Neural crest cell (in vitro differentiated cells): Measurements from ENCODE around the gene OSBPL3. TPM values are rescaled to one million over a fixed set of nuclear protein-coding genes. Genes with fewer than 3 reads are reported as not detected.
"Not testable (repeated sequence)": the region's sequence is repeated elsewhere in the genome, so short reads cannot be mapped to it uniquely, and the experiment has no call there.

Experiments
- DNase-seq: peaks from one replicate; pipeline ENCODE4 v3.0.0; 2021; ENCODE audit warnings: low read depth, mixed read lengths, low spot score
- H3K27ac Mint-ChIP-seq: one replicate; pipeline ENCODE4 v1.8.0; 2021; ENCODE audit warnings: mild to moderate bottlenecking, mixed read lengths; ENCODE audit not compliant: unreplicated experiment
- H3K27me3 Mint-ChIP-seq: 2 replicates; pipeline ENCODE4 v1.8.0; 2021; ENCODE audit warnings: low read depth, mild to moderate bottlenecking, mixed read lengths
- H3K36me3 Mint-ChIP-seq: 2 replicates; pipeline ENCODE4 v1.8.0; 2021; ENCODE audit warnings: low read depth, mild to moderate bottlenecking, mixed read lengths
- H3K4me1 Mint-ChIP-seq: 2 replicates; pipeline ENCODE4 v1.8.0; 2021; ENCODE audit warnings: mixed read lengths
- H3K4me3 Mint-ChIP-seq: one replicate; pipeline ENCODE4 v1.8.0; 2021; ENCODE audit warnings: mild to moderate bottlenecking, mixed read lengths
- H3K9me3 Mint-ChIP-seq: 2 replicates; pipeline ENCODE4 v1.8.0; 2021; ENCODE audit warnings: mixed read lengths
- total RNA-seq: library from RNA; stranded (reverse); gene quantifications from 2 replicates; pipeline ENCODE4 v1.2.1, GENCODE V29; 2021
- TF ChIP-seq, protein P1 (sequence below): fragments of 200-600 bp; sonication (generic); conservative IDR thresholded peaks from 2 replicates; pipeline ENCODE4 v1.5.0; 2021; ENCODE audit warnings: antibody characterized with exemption, mild to moderate bottlenecking

Gene OSBPL3
- total RNA-seq, 1 donor from 2014 or later = 11.8 TPM

DNA sequence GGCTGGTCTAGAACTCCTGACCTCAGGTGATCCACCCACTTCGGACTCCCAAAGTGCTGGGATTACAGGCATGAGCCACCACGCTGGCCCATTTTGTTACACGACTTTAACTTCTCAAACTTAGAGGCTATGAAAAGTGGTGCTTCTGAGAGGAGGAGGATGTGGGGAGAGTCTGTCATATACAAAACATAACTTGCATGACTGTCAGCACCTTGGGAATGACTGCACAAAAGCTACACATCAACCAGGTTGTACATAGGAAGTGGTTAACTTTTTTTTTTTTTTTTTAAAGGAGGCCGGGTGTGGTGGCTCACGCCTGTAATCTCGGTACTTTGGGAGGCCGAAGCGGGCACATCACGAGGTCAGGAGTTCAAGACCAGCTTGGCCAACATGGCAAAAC lies 179.3 kb downstream of the OSBPL3 start:
- H3K4me1 Mint-ChIP-seq = peaks cover 8% of the 10 kb centered on the region
- TF ChIP-seq, protein P1, sequence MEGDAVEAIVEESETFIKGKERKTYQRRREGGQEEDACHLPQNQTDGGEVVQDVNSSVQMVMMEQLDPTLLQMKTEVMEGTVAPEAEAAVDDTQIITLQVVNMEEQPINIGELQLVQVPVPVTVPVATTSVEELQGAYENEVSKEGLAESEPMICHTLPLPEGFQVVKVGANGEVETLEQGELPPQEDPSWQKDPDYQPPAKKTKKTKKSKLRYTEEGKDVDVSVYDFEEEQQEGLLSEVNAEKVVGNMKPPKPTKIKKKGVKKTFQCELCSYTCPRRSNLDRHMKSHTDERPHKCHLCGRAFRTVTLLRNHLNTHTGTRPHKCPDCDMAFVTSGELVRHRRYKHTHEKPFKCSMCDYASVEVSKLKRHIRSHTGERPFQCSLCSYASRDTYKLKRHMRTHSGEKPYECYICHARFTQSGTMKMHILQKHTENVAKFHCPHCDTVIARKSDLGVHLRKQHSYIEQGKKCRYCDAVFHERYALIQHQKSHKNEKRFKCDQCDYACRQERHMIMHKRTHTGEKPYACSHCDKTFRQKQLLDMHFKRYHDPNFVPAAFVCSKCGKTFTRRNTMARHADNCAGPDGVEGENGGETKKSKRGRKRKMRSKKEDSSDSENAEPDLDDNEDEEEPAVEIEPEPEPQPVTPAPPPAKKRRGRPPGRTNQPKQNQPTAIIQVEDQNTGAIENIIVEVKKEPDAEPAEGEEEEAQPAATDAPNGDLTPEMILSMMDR = no peak
- peaks cover 11% of the 10 kb centered on the region for H3K36me3 Mint-ChIP-seq
- no peaks in the 10 kb centered on the region for H3K9me3 Mint-ChIP-seq
- H3K4me3 Mint-ChIP-seq = no peak overlapping the region
- DNase-seq = no peak
- H3K27me3 Mint-ChIP-seq = no peaks in the 10 kb centered on the region
- no peak overlapping the region for H3K27ac Mint-ChIP-seq

DNA sequence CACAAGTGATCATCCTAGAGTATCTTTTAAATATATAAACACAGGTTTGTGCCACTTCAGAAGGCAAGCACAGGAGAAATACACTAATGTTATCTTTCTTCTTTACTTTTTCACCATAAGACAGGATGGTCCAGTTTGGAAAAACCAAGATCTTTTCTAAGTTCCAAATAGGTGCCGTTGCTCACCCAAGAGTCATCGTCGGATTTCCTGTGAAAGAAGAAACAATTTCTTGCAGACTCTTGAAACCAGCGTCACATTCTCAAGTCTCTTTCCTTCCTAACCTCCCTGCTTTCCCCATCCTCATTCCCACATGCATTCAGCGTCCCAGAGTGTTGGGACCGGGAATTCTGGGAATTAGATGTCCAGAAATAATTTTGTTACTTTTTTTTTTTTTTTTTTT lies 179.9 kb downstream of the OSBPL3 start:
- TF ChIP-seq, protein P1 = no peak
- Mint-ChIP-seq H3K27ac (no peak overlapping the region), H3K9me3 (no peaks in the 10 kb centered on the region), H3K4me3 (no peak overlapping the region), H3K27me3 (no peaks in the 10 kb centered on the region), H3K4me1 (peaks cover 11% of the 10 kb centered on the region), H3K36me3 (peaks cover 11% of the 10 kb centered on the region)
- DNase-seq = no peak

DNA sequence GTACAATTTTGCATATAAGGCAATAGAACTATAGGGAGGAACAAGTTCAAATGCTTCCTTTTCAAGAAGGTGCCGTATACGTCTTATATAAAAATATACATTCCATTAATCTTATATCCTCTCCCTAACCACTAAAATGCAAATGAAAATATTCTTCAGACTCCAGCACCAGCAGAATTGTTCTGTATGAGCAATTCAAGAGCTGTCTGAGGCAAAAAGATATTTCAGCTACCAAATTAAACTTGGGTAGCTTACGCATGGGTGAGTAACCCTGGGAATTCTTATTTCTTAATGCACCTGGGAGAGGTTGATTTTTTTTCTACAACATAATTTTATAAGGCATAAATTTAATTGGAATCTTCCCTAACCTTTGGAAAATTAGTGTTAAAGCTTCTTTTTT lies 180.5 kb downstream of the OSBPL3 start:
- Mint-ChIP-seq H3K36me3 (peaks cover 11% of the 10 kb centered on the region), H3K9me3 (no peaks in the 10 kb centered on the region), H3K4me3 (no peak overlapping the region), H3K27ac (no peak overlapping the region), H3K4me1 (peaks cover 14% of the 10 kb centered on the region), H3K27me3 (no peaks in the 10 kb centered on the region)
- TF ChIP-seq, protein P1 = no peak
- no peak for DNase-seq

- no peaks in the 10 kb centered on the region for H3K27me3 Mint-ChIP-seq
- H3K27ac Mint-ChIP-seq = no peak overlapping the region
- H3K9me3 Mint-ChIP-seq = no peaks in the 10 kb centered on the region
- DNase-seq = no peak
- H3K4me3 Mint-ChIP-seq = no peak overlapping the region
- peaks cover 19% of the 10 kb centered on the region for H3K4me1 Mint-ChIP-seq
- TF ChIP-seq, protein P1 = no peak
- peaks cover 9% of the 10 kb centered on the region for H3K36me3 Mint-ChIP-seq
These were observed 181.7 kb downstream of the OSBPL3 start for GRCh38 chr7:24798261-24798660.

DNA sequence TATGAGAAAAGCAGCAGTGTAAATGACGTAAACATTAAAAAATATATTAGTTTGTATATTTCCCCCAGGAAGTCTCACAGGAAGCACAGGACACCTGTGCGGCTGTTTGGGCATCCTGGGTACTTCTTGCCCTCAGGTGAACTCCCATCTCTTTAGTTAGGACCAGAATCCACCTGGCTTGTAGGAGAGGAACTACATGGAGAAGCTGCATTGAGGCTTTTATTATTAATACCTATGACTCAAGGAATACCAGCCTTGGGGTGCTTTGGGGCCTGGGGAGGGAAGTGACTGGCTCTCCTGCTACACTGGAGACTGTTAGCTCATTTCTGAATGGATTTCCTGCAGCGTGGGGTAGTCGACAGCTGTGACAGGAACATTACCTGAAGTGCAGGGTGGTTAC lies 182.7 kb downstream of the OSBPL3 start:
- no peaks in the 10 kb centered on the region for H3K9me3 Mint-ChIP-seq
- H3K27ac Mint-ChIP-seq = no peak overlapping the region
- DNase-seq = no peak
- peaks cover 7% of the 10 kb centered on the region for H3K36me3 Mint-ChIP-seq
- H3K27me3 Mint-ChIP-seq = no peaks in the 10 kb centered on the region
- H3K4me3 Mint-ChIP-seq = no peak overlapping the region
- peaks cover 19% of the 10 kb centered on the region for H3K4me1 Mint-ChIP-seq
- TF ChIP-seq, protein P1 = no peak

DNA sequence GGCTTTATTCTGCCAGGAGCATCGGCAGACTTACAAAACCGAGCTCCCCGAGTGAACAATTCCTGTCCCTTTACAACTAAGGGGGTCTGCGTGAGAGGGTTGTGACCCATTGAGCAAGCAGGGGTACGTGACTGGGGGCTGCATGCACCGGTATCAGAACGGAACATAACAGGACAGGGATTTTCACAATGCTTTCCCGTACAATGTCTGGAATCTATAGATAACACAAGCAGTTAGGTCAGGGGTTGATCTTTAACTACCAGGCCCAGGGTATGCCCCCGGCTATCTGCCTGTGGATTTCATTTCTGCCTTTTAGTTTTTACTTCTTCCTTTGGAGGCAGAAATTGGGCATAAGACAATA lies 184.6 kb downstream of the OSBPL3 start:
- no peaks in the 10 kb centered on the region for H3K27me3 Mint-ChIP-seq
- H3K4me3 Mint-ChIP-seq = no peak overlapping the region
- H3K4me1 Mint-ChIP-seq = peaks cover 19% of the 10 kb centered on the region
- no peak for DNase-seq
- TF ChIP-seq, protein P1 = no peak
- H3K27ac Mint-ChIP-seq = no peak overlapping the region
- H3K9me3 Mint-ChIP-seq = no peaks in the 10 kb centered on the region
- no peaks in the 10 kb centered on the region for H3K36me3 Mint-ChIP-seq

DNA sequence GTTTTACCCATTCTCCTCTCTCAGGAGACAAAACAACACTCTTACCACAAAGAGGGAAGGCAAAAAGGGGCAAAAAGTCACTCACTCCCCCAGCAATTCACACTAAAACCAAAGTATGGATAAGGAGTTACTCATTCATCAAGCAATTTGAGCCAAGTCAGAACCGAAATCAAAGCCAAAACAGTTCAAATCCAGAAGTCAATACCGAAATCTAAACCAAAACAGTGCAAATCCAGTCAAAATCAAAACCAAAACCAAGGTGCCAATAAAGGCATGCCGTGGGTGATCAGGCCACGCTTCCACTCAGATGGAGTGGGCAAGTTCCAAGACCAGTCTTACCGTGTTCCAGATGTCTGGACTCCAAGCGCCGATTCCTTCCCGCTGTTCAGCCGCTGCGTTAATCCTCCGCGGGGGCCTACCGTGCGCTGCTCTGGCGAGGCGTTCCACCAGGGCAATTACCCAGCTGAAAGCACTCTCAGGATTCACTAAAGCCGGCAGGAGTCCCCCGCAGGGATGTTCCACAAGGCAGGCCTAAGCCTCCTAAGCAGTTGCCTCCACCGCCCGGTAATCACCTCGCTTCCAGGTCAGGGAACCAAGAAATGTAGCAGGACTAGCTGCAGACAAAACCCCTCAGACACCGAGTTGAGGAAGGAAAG lies 185.1 kb downstream of the OSBPL3 start:
- H3K9me3 Mint-ChIP-seq, DNase-seq, H3K27ac Mint-ChIP-seq, H3K4me3 Mint-ChIP-seq, H3K27me3 Mint-ChIP-seq, H3K36me3 Mint-ChIP-seq: not testable (repeated sequence)
- H3K4me1 Mint-ChIP-seq = peaks cover 19% of the 10 kb centered on the region
